GM12801 (cell line): ENCODE measurements around the gene WDR41.

Source experiments
- TF ChIP-seq, protein P1 (sequence below): IDR thresholded peaks from one replicate; pipeline ENCODE4 v1.5.1; 2011; ENCODE audit warnings: control low read depth; ENCODE audit not compliant: insufficient read length; ENCODE audit errors: extremely low read depth

Gene WDR41

GRCh38 chr5:77452351-77452750 lies 39.8 kb downstream of the WDR41 start:
- TF ChIP-seq, protein P1, sequence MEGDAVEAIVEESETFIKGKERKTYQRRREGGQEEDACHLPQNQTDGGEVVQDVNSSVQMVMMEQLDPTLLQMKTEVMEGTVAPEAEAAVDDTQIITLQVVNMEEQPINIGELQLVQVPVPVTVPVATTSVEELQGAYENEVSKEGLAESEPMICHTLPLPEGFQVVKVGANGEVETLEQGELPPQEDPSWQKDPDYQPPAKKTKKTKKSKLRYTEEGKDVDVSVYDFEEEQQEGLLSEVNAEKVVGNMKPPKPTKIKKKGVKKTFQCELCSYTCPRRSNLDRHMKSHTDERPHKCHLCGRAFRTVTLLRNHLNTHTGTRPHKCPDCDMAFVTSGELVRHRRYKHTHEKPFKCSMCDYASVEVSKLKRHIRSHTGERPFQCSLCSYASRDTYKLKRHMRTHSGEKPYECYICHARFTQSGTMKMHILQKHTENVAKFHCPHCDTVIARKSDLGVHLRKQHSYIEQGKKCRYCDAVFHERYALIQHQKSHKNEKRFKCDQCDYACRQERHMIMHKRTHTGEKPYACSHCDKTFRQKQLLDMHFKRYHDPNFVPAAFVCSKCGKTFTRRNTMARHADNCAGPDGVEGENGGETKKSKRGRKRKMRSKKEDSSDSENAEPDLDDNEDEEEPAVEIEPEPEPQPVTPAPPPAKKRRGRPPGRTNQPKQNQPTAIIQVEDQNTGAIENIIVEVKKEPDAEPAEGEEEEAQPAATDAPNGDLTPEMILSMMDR = no peak

GRCh38 chr5:77449981-77450380 lies 42.1 kb downstream of the WDR41 start:
- TF ChIP-seq, protein P1 = no peak

GRCh38 chr5:77449277-77449676 lies 42.8 kb downstream of the WDR41 start:
- TF ChIP-seq, protein P1 = no peak

GRCh38 chr5:77448831-77449230 lies 43.3 kb downstream of the WDR41 start:
- TF ChIP-seq, protein P1 = no peak

DNA sequence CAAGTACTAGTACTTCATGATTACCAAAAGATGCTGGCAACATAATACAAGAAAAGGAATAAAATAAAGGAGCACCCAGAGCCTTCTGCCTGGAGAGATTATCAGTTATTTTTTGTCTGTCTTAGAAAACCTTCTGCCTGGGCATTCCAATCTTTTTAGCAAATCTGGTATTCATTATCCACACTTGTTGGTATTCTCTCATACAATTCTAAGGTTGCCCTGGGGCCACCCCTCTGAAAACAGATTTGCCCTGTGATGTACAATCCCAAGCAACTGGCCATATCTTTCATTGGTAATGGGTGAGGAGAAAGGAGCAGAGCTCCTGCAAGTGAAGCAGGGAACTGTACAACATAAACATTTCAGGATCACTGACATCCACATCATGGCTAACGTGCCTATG lies 47.8 kb downstream of the WDR41 start:
- TF ChIP-seq, protein P1 = no peak

DNA sequence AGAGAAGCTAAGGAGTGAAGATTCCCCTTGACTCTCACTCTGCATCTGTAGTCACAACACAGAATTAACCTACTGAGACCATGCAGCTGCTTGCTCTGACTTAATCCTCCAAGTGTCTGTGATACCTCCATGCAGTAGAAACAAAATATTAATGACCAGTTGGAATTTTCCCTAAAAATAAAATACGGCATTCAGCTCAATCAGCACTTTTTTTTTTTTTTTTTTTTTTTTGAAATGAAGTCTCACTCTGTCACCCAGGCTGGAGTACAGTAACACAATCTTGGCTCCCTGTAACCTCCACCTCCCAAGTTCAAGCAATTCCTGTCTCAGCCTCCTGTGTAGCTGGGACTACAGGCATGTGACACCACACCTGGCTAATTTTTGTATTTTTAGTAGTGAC lies 48.4 kb downstream of the WDR41 start:
- TF ChIP-seq, protein P1 = no peak

DNA sequence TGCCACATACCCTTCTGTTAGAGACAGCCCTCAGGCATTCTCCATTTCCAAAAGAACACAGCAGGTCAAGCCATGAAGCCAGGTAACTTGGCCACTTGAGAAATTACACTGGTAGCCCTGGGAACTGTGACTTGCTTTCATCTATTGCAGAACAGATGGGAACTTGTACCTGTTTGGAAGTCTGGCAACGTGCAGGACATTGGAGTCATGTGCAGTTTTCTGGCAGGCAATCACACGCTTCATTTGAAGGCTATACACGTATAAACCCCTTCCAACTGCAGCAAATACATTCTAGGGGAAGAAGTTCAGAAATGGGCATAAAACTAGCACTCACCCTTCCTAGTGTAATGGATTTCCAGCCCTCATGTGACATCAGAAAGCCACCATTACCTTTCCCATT lies 54.0 kb downstream of the WDR41 start:
- TF ChIP-seq, protein P1 = no peak

GRCh38 chr5:77437194-77437593 lies 54.9 kb downstream of the WDR41 start:
- TF ChIP-seq, protein P1 = no peak
